ENCODE data around the gene EPB41L1.
A peak's percentile ranks its signal among the peaks of the same experiment; 100 is the strongest.

Gene EPB41L1

DNA sequence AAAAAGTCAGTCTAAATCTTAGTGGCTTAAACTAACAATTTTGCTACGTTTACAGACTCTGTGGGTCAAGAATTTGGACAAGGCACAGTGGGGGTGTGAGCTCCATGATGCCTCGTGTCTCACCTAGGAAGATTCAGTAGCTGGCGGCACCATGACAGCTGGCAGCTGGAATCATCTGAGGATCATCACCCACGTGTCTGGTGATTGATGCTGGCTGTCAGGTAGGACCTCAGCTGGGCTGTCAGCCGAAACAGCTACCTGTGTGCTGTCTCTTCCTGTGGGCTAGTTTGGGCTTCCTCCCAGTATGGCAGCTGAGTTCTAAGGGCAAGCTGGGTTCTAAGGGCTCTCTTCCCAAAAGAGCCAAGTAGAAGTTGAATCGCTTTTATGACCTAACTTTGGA, 125.2 kb downstream of the EPB41L1 start:
- no peak overlapping the region for H3K4me3 ChIP-seq (ENCODE audit: low read depth, low read length)
- TF ChIP-seq, protein P1, sequence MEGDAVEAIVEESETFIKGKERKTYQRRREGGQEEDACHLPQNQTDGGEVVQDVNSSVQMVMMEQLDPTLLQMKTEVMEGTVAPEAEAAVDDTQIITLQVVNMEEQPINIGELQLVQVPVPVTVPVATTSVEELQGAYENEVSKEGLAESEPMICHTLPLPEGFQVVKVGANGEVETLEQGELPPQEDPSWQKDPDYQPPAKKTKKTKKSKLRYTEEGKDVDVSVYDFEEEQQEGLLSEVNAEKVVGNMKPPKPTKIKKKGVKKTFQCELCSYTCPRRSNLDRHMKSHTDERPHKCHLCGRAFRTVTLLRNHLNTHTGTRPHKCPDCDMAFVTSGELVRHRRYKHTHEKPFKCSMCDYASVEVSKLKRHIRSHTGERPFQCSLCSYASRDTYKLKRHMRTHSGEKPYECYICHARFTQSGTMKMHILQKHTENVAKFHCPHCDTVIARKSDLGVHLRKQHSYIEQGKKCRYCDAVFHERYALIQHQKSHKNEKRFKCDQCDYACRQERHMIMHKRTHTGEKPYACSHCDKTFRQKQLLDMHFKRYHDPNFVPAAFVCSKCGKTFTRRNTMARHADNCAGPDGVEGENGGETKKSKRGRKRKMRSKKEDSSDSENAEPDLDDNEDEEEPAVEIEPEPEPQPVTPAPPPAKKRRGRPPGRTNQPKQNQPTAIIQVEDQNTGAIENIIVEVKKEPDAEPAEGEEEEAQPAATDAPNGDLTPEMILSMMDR (IDR thresholded peaks at IDR 0.05; ENCODE audit: low read depth, low read length) = no peak
- no peaks in the 10 kb centered on the region for H3K9me3 ChIP-seq (ENCODE audit: severe bottlenecking)
- peak overlapping the region; percentile 62; the same call in 1 of the 2 replicates for H3K27ac ChIP-seq
- no peaks in the 10 kb centered on the region for H3K27me3 ChIP-seq (ENCODE audit: insufficient read depth, low read depth, severe bottlenecking)
- no peaks in the 10 kb centered on the region for H3K36me3 ChIP-seq
- DNase-seq = peak; percentile 69

DNA sequence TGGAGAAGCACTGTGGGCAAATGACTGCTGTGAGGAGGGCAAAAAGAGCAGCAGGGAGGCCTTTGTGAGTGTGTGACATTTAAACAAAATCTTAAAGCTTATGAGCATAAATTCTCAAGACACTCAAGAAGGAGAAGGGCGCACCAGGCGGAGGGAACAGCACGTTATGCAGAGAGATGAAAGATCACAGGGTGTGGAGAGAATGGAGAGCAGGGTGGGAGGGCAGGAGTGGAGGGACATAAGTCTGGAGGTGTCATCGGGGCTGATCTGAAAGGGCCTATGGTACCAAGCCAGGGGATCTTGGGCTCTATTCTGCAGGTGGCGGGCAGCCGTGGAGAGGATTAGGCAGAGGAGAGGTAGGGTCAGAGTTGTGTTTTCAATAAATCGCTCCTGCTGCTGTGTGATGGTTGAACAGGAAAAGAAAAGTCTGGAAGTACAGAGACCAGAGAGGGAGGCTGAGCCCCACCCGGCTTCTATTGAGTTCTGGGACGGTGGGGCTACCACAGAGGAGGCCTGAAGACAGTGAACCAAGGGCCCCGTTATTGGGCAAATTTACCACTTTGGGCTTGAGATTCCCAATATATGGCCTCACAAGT, 127.3 kb downstream of the EPB41L1 start:
- DNase-seq = no peak
- Histone ChIP-seq H3K36me3 (no peaks in the 10 kb centered on the region), H3K4me3 (ENCODE audit: low read depth, low read length) (no peak overlapping the region), H3K27me3 (ENCODE audit: insufficient read depth, low read depth, severe bottlenecking) (no peaks in the 10 kb centered on the region), H3K27ac (no peak overlapping the region), H3K9me3 (ENCODE audit: severe bottlenecking) (no peaks in the 10 kb centered on the region)
- TF ChIP-seq, protein P1 (IDR thresholded peaks at IDR 0.05; ENCODE audit: low read depth, low read length) = no peak
